Measurements from ENCODE around the gene KRT79.
"Not testable (repeated sequence)": the region's sequence is repeated elsewhere in the genome, so short reads cannot be mapped to it uniquely, and the experiment has no call there.

The KRT79 gene

DNA sequence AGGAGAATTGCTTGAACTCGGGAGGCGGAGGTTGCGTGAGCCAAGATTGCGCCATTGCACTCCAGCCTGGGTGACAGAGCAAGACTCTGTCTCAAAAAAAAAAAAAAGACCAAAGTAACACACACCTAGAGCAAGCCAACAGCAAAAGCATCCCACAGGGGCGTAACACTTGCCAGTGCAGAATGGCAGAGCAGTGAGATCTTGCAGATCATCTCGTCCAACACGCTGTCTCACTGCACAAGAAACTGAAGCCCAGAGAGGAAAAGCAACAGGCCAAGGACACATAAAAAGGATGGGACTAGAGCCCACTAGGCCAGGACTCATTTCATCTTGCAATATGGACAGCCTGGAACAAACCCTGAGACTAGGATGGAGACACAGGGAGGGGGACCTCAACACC, 27.4 kb upstream of the KRT79 start:
- DNase-seq (ENCODE audit: low read depth in 2 of 3, low spot score in 2 of 3) = no peak

- DNase-seq (ENCODE audit: low read depth in 2 of 3, low spot score in 2 of 3) = no peak
These were observed 26.2 kb upstream of the KRT79 start for GRCh38 chr12:52860102-52860823.

- no peak for DNase-seq (ENCODE audit: low read depth in 2 of 3, low spot score in 2 of 3)
These were observed 23.4 kb upstream of the KRT79 start for GRCh38 chr12:52857500-52857899.

DNA sequence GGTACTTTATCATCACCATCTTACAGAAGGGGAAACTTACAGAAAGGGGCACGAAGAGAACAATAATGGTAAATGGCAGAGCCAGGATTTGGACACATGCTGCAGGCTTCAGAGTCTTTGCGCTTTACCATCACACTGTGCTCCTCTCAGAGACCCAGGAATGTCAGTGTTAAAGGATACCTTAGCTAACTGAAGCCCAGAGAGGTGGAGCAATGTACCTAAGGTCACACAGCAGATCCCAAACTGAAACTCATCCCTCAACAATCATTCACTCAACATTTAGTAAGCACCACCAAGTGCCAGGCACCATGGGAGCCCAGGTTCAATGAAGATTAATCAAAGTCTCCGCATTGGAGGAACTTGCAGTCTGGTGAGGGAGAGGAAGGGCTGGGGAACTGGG, 22.7 kb upstream of the KRT79 start:
- DNase-seq (ENCODE audit: low read depth in 2 of 3, low spot score in 2 of 3) = no peak

GRCh38 chr12:52856077-52856476, 22.0 kb upstream of the KRT79 start:
- not testable (repeated sequence) for DNase-seq (ENCODE audit: low read depth in 2 of 3, low spot score in 2 of 3)

GRCh38 chr12:52851787-52852186, 17.7 kb upstream of the KRT79 start:
- DNase-seq (ENCODE audit: low read depth in 2 of 3, low spot score in 2 of 3) = no peak

DNA sequence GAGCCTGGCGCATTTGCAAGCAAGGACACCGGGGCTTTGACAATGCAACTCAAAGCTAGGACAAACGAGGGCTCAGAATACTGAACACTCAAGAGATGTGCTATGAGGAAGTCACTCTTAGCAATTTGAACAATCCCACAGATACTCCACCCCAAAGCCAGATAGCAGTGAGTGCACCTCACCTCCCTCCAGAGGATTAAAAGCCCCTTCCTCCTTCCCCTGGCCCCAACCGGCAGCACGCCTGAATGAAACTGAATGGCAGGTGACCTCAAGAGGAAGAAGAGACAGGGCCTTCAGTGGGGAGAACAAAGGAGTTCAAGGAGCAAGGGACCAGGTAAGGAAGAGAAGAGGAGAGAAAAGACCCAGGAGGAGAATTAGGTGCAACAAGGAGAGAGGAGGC, 16.6 kb upstream of the KRT79 start:
- no peak for DNase-seq (ENCODE audit: low read depth in 2 of 3, low spot score in 2 of 3)

GRCh38 chr12:52849511-52849910, 15.4 kb upstream of the KRT79 start:
- no peak for DNase-seq (ENCODE audit: low read depth in 2 of 3, low spot score in 2 of 3)

DNA sequence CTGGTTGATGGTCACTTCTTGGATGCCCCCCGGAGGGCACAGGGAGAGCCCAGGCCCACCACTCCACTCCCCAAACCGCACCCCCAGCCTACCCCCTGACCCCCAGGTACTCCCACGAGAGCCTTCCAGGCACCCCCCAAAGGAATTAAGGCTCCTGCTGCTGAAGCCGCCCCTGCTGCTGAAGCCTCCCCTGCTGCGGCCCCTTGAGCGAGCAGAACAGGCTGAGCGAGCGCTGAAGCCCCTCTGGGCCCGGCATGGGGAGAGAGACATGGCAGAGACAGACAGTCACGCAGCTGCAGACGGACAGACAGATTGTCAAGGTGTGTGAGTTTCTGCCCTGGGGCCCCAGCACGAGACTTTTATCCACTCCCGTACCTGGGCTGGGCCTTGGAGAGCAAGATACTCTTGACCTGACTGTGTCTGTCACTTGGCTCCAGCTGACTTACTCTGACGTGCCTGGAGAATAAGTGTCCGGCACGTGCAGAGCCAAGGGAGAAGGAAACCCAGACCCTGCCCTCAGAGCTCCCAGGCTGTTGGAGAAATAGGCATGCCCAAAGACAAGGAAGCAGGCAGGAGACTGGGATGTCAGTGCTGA, 14.6 kb upstream of the KRT79 start, which contains the start of gene KRT78:
TSS of gene KRT78 (minus strand) at position 334 of the 595 bp plus-strand sequence. CDS start at position 270, 64 bp downstream.
- no peak for DNase-seq (ENCODE audit: low read depth in 2 of 3, low spot score in 2 of 3)

DNA sequence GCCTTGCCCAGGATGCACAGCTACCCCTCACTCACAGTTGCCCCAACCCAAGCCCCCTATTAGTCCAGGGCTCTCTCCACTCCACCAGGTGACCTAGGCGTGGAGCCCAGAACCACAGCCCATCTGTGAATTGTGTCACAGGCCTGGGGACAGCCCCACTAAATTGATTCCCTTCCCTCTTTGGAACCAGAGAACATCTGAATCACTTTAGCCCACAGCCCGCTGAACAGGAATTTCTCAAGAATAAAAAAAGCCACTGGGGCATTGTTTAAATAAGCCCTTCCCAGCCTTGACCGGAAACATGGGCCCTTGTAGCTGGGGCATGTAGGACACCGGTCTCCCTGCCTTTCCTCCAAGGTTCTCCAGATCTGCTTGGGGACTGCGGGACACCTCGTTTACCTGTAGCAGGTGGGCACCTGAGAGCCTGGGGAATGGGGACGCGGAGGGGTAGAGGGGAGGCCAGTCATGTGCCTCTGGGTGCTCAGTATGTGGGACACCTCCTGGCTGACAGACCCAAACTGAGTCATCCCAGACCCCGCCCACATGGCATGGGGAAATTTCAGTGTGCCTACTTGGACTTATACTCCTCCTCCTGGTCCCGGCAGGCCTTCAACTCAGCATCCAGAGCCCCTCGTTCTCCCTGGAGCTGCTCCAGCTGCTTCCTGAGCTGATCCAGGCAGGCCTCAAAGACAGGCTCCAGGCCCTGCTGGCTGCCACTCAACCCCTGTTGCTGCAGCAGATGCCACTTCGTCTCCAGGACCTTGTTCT, 13.4 kb upstream of the KRT79 start:
- no peak for DNase-seq (ENCODE audit: low read depth in 2 of 3, low spot score in 2 of 3)

DNA sequence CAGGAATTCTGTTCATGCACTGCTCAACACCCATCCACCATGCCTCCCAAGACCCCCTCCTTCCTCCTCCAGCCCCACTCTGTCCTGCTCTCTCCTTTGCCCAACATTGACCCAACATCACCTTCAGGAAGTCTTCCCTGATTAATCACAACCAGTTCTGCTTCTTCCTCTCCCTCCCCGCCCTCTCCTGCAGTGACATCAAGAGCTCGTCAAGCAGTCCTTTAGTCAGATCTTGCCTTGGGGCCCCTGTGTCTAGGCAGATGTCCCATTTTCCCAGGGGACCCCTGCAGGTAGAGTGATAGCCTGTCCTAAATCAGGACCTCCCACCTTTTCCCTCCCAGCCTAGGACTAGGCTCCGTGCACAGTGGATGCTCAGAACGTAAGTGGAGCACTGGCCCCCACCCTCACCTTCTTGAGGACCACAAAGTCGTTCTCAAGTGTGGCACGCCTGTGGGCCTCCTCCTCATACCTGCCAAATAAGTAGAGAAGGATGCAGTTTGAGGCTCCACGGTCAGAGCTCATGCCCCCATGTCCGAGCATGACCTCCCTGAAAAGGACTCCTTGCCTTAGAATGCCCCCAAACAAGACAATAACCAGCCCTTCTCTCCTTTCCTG, 12.4 kb upstream of the KRT79 start:
- DNase-seq (ENCODE audit: low read depth in 2 of 3, low spot score in 2 of 3) = no peak

DNA sequence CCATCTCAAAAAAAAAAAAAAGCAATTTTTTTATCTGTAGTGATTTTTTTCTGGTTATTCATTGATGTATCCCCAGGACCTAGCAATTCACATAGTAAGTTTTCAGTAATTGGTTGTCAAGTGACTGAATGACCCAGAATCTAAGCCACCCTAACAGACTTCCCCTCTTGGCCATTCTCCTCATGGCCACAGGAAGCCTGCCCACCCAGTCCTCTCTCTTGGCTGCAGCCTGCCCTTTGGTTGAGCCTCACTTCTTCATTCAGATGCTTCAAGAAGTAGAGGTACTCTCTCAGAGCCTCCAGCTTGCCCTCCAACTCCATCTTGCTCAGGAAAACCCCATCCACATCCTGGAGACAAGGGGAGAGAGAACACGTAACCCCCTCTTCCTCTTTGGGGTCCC, 11.8 kb upstream of the KRT79 start:
- no peak for DNase-seq (ENCODE audit: low read depth in 2 of 3, low spot score in 2 of 3)

DNA sequence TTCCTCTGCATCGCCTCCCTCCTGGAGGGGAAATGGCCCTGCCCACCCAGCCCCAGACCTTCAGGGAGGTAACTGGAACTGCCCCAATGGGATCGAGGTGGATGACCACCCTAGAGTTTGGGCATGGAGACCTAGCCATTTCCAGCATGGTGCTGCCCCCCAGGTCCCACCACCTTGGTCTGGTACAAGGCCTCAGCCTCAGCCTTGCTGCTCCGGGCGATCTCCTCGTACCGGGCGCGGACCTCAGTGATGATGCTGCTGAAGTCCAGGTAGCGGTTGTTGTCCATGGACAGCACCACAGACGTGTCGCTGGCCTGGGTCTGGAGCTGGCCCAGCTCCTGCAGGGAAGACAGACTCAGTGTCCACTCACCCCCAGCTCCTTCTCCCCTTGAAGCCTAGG, 10.3 kb upstream of the KRT79 start:
- DNase-seq (ENCODE audit: low read depth in 2 of 3, low spot score in 2 of 3) = no peak

DNA sequence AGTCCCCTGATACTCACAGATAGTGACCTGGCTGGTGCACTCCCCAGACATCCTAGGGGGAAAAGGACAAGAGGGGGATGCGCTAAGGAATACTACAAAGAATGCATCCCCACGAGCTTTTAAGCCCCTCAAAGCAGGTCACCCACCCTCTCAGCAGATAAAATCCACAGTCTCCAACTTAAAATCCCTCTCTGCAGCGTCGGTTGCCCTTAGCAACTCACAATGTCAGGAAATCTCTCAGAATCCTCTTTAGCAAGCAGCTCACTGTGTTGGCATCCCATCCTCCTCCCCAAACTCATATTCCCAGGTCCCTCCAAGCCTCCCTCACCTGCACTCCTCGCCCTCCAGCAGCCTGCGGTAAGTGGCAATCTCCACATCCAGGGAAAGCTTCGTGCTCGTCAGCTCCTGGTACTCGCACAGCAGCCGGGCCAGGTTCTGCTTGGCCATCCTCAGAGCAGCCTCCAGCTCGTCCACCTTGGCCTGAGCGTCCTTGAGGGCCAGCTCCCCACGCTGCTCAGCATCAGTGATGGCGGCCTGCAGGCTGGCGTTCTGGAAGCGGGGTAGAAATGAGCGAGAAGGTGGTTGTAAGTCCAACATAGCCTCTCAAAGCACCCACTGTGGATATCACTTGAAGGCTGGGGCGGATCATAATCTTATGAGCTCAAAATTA, 5.5 kb upstream of the KRT79 start:
- DNase-seq (ENCODE audit: low read depth in 2 of 3, low spot score in 2 of 3) = no peak

- DNase-seq (ENCODE audit: low read depth in 2 of 3, low spot score in 2 of 3) = no peak
These were observed 4.7 kb upstream of the KRT79 start for GRCh38 chr12:52838609-52839435.

DNA sequence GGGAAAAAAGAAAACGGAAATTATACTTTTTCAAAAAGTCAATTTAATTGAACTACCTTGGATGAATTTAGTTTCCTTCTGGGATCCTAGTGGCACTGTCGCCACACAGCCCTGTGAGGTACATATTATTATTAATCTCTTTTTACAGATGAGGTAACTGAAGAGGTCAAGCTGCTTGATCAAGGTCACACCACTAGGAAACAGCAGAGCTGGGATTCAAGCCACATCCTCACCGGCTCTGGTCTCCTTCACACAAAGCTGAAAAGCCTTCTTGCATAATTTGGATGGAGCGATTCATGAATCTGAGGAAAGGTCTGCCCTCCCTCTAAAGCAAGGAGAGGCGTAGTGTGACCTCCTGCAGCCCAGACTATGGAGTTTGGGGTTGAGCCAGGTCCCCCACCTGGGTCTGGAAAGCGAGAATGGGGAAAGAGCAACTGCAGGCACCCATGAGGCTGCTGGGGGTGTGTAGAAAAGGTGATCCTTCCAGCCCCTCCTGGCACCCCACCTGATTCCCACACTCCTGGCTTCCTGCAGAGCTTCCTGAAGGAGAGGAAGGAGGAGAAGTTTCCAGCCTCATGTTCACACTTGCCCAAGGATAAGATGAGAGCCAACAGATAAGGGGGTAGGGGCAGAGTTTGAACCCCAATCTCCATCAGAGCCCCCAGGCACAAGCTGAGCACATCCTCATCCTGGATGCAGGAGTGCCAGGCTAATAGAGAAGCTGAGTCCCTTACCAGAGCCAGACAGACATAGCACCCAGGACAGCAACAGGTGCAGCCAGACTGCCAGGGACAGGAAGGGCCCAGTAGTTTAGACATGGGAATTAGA, 3.9 kb upstream of the KRT79 start:
- no peak for DNase-seq (ENCODE audit: low read depth in 2 of 3, low spot score in 2 of 3)

GRCh38 chr12:52837413-52837741, 3.3 kb upstream of the KRT79 start:
- no peak for DNase-seq (ENCODE audit: low read depth in 2 of 3, low spot score in 2 of 3)

- DNase-seq (ENCODE audit: low read depth in 2 of 3, low spot score in 2 of 3) = no peak
These were observed 2.6 kb upstream of the KRT79 start for GRCh38 chr12:52836491-52837412.

Data from activated CD8-positive, alpha-beta memory T cell treated with anti-CD3 and anti-CD28 coated beads for 48 hours (primary cell).